Brain microvascular endothelial cell (primary cell): ENCODE measurements around the gene TMEM9.

Experiments used
- DNase-seq: peaks from one replicate; pipeline ENCODE4 v3.0.0-alpha.2; 2020
- H3K27ac ChIP-seq: fragments of 250-450 bp; sonication (Bioruptor Pico); 2 replicates; pipeline ENCODE4 v1.5.1; 2020; ENCODE audit warnings: mild to moderate bottlenecking, moderate library complexity
- H3K27me3 ChIP-seq: fragments of 250-450 bp; sonication (Bioruptor Pico); replicated peaks from 2 replicates; pipeline ENCODE4 v1.5.1; 2020; ENCODE audit warnings: mild to moderate bottlenecking
- H3K36me3 ChIP-seq: fragments of 250-450 bp; sonication (Bioruptor Pico); replicated peaks from 2 replicates; pipeline ENCODE4 v1.5.1; 2020; ENCODE audit warnings: mild to moderate bottlenecking
- H3K4me3 ChIP-seq: 2 replicates; pipeline ENCODE4 v1.5.1; 2011; ENCODE audit warnings: low read depth, mild to moderate bottlenecking, control low read depth, low read length, moderate library complexity
- in situ Hi-C: cut with HindIII; loops from 2 replicates; pipeline ENCODE4 v1.10.0; 2017; ENCODE audit warnings: low sequenced_read_pairs, low pct_ligation_motif_present
- TF ChIP-seq, protein P1 (sequence below): IDR thresholded peaks from 2 replicates; pipeline ENCODE4 v1.5.1; 2011; ENCODE audit warnings: low read depth, mild to moderate bottlenecking, moderate library complexity, low read length, control low read depth, inconsistent platforms; ENCODE audit errors: missing control alignments

Gene TMEM9

DNA sequence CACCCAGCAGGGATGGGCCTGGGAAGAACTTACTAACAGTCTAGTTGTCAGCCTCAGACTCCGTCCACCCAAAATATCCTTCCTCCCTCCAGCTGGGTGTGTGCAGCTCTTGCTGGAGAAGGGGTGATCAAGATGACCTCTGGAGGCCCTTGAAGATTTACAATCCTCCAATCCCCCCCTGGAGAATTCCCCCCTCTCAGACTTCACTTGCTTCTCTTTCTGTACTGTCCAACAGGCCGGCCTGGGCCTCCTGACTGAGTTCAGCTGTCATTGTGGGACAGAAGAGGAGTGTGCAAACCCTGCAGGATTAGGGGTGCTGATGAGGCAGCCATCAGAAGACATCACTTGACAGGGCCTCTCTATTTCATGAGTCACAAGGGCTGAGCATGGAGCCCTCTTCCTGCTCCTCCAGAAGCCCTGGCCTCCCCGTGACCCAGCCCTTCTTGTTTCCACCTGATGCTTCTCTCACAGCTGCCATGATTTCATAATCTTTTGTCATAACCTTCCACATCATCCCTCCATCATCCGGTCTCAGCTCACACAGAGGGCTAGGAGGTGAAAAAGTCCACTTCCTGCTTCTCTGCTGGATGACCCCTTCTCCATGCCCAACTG is 18.8 kb upstream of the TMEM9 start:
- peak; percentile 14 for DNase-seq
- no peak overlapping the region for H3K27ac ChIP-seq
- H3K36me3 ChIP-seq = no peaks in the 10 kb centered on the region
- H3K4me3 ChIP-seq = no peak overlapping the region
- TF ChIP-seq, protein P1, sequence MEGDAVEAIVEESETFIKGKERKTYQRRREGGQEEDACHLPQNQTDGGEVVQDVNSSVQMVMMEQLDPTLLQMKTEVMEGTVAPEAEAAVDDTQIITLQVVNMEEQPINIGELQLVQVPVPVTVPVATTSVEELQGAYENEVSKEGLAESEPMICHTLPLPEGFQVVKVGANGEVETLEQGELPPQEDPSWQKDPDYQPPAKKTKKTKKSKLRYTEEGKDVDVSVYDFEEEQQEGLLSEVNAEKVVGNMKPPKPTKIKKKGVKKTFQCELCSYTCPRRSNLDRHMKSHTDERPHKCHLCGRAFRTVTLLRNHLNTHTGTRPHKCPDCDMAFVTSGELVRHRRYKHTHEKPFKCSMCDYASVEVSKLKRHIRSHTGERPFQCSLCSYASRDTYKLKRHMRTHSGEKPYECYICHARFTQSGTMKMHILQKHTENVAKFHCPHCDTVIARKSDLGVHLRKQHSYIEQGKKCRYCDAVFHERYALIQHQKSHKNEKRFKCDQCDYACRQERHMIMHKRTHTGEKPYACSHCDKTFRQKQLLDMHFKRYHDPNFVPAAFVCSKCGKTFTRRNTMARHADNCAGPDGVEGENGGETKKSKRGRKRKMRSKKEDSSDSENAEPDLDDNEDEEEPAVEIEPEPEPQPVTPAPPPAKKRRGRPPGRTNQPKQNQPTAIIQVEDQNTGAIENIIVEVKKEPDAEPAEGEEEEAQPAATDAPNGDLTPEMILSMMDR = no peak
- in situ Hi-C loops = no loop called here
- H3K27me3 ChIP-seq = no peaks in the 10 kb centered on the region

DNA sequence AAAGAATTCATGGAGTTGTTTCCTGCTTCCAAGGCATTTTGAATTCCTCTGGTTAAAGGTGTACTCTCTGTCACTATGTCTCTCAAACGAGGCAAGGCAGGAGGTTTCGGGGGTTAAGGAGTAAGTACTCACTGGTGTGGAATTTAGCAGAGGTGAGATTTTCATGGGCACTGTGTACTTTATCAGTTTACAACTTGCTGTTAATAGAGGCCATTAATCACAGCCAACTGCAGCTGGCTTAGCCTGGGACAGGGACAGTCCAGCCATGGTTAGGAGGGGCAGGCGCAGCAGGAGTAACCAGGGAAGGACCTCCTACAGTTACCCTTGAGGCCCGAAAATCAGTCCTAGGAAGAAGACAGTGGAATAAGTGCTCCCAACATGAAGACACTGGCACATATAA is 18.1 kb upstream of the TMEM9 start:
- in situ Hi-C loops = no loop called here
- Histone ChIP-seq H3K4me3 (no peak overlapping the region), H3K27ac (no peak overlapping the region), H3K36me3 (no peaks in the 10 kb centered on the region), H3K27me3 (no peaks in the 10 kb centered on the region)
- TF ChIP-seq, protein P1 = no peak
- no peak for DNase-seq

DNA sequence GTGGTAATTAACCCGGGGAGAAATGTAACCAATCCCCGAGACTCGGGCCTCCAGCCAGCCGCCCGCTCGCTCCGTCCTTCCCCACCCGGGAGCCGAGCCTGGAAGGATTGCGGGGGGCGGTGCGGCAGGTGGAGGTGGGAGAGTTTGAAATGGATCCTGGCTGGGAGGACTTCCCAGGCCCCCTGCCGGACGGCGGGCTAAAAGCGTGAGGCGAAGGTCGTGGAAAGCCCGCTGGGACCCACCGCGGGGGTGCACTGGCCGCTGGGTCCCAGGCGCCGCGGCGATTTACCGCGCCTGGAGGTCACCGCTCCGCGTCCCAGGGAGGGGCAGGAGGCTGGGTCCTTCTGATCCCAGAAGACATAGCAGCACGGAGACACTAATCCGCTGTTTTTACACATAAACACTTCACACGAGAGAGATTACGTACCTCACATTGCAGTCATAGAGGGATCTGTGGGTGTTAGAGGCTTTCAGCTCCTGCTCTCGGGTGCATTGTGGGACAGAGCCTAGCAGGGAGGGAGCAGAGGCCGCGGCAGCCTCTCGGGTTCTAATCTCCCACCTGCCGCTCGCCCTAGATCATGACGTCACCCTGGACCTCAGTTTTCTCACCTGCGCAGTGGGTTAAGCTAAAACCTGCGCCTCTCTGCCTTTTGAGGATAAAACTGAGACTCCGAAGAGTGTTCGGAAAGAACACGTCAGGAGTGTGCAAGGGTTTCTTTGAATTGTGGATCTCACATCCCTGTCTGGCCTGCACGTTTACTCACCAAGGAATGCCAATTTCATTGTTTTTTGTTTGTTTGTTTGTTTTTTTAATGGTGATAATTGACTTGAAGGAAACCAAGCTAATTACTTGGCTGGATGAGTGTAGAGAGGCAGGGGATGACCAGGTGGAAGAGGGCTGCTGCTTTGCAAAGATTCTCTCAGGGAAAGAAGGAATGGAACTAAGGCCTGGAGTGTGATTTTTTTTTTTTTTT is 17.1 kb upstream of the TMEM9 start:
- Histone ChIP-seq H3K27ac (peak overlapping the region; percentile 21), H3K4me3 (peak overlapping the region; percentile 61)
- peak; percentile 12 for DNase-seq

DNA sequence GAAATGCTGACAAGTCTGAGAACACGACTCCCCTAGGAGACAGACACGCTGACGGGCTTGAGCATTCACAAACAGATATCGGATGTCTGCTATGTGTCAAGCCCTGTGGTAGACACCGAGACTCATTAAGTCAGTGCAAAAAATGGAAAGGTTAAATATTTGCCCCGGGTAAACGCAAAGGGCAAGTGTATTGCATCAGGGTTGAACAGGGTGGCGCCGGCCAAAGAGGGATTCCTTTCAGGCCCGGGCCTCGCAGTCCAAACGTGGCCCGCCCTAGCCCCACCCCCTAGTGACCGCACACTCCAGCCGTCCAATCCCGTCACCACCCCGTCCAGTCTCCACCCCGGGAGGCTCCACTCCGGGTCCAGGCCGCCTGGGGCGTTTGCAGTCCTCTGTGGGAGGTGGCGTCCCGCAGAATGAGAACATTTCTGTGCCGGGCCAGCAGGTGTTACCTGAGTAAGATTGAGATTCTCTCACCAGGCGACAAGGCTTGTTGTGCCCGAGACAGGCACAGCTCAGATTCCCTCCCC is 16.3 kb upstream of the TMEM9 start:
- Histone ChIP-seq H3K27me3 (no peaks in the 10 kb centered on the region), H3K27ac (peak overlapping the region; percentile 21), H3K36me3 (no peaks in the 10 kb centered on the region), H3K4me3 (peak overlapping the region; percentile 61)
- DNase-seq = peak; percentile 86
- TF ChIP-seq, protein P1 = no peak
- in situ Hi-C loops = no loop called here

More for the DNA sequence above, 17.1 kb upstream of the TMEM9 start:
- no peaks in the 10 kb centered on the region for H3K36me3 ChIP-seq
- no peaks in the 10 kb centered on the region for H3K27me3 ChIP-seq
- in situ Hi-C loops = no loop called here
- TF ChIP-seq, protein P1 = peak; percentile 52

DNA sequence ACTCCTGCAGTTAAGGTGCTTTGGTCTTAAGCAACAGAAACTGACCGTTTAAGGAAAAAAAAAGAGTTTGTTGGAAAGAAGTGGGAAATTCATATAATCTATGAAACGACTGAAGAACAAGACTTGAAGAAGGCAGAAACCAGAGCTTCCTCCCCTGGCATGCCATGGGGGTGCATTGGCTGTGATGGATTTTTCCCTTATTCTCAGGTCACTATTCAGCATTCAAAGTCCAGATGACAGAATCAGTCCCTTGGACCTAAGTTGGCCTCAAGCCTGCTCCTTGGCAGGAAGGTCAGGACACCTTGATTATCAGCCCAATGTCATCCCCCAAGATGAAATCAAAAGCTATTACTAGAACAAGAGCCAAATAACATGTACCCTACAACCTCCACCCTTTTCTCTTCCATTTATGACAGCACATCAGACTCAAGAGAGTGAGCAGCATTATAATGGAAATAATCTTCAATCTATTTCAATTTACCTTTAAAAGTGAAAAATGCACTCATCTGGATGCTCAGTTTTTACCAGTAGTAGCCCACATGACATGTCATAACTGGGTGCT is 15.8 kb upstream of the TMEM9 start:
- Histone ChIP-seq H3K4me3 (peak overlapping the region; percentile 61), H3K36me3 (no peaks in the 10 kb centered on the region), H3K27ac (no peak overlapping the region), H3K27me3 (no peaks in the 10 kb centered on the region)
- in situ Hi-C loops = no loop called here
- TF ChIP-seq, protein P1 = no peak
- DNase-seq = no peak
